ENCODE measurements around the gene GPER1.
"Not testable (repeated sequence)": the region's sequence is repeated elsewhere in the genome, so short reads cannot be mapped to it uniquely, and the experiment has no call there.

The GPER1 gene

GRCh38 chr7:1121476-1121875 is 33.6 kb downstream of the GPER1 start:
- DNase-seq (ENCODE audit: low read depth), result no peak

GRCh38 chr7:1121886-1122831 is 34.2 kb downstream of the GPER1 start:
- no peak for DNase-seq (ENCODE audit: low read depth)

- DNase-seq (ENCODE audit: low read depth), result no peak
Observed at GRCh38 chr7:1122832-1123501, 35.1 kb downstream of the GPER1 start.

- DNase-seq (ENCODE audit: low read depth), result no peak
Observed at GRCh38 chr7:1123715-1124114, 35.8 kb downstream of the GPER1 start.

- DNase-seq (ENCODE audit: low read depth), result no peak
Observed at GRCh38 chr7:1124164-1124563, 36.3 kb downstream of the GPER1 start.

- DNase-seq (ENCODE audit: low read depth), result no peak
Observed at GRCh38 chr7:1124816-1125602, 37.1 kb downstream of the GPER1 start.

- DNase-seq (ENCODE audit: low read depth), result no peak
Observed at GRCh38 chr7:1125603-1125969, 37.7 kb downstream of the GPER1 start.

- DNase-seq (ENCODE audit: low read depth), result no peak
Observed at GRCh38 chr7:1127001-1127400, 39.1 kb downstream of the GPER1 start.

- no peak for DNase-seq (ENCODE audit: low read depth)
Observed at GRCh38 chr7:1129431-1129830, 41.5 kb downstream of the GPER1 start.

GRCh38 chr7:1130021-1130990 is 42.4 kb downstream of the GPER1 start:
- DNase-seq (ENCODE audit: low read depth), result no peak

GRCh38 chr7:1131471-1132265 is 43.8 kb downstream of the GPER1 start:
- DNase-seq (ENCODE audit: low read depth), result no peak

- DNase-seq (ENCODE audit: low read depth), result no peak
Observed at GRCh38 chr7:1134951-1135350, 47.0 kb downstream of the GPER1 start.

GRCh38 chr7:1136841-1137516 is 49.1 kb downstream of the GPER1 start:
- no peak for DNase-seq (ENCODE audit: low read depth)

- no peak for DNase-seq (ENCODE audit: low read depth)
Observed at GRCh38 chr7:1137517-1138167, 49.7 kb downstream of the GPER1 start.

- DNase-seq (ENCODE audit: low read depth), result no peak
Observed at GRCh38 chr7:1140476-1141104, 52.7 kb downstream of the GPER1 start.

- no peak for DNase-seq (ENCODE audit: low read depth)
Observed at GRCh38 chr7:1141651-1142050, 53.7 kb downstream of the GPER1 start.

GRCh38 chr7:1142051-1142635 is 54.2 kb downstream of the GPER1 start:
- no peak for DNase-seq (ENCODE audit: low read depth)

- DNase-seq (ENCODE audit: low read depth), result not testable (repeated sequence)
Observed at GRCh38 chr7:1143031-1143430, 55.1 kb downstream of the GPER1 start.

Measured in activated T-cell treated with anti-CD3 and anti-CD28 coated beads for 1 hour (primary cell).